IMR-90 (cell line): ENCODE measurements around the gene ARMC3. TPM values are rescaled to one million over a fixed set of nuclear protein-coding genes. Genes with fewer than 3 reads are reported as not detected.

ENCODE experiments used
- ATAC-seq: fragments of 200-7000 bp; cut with Tn5 transposase; 2 replicates; pipeline ENCODE4 v1.9.1; 2020; ENCODE audit warnings: low read depth, mild to moderate bottlenecking, moderate library complexity
- BruUV-seq: library from RNA; stranded (reverse); fragments of 400-500 nt; replicated peaks from 2 replicates; lab custom pipeline; 2021; lab: Mats Ljungman, UMichigan
- CTCF ChIA-PET: fragments of 300-600 bp; formaldehyde crosslinking; extraction: SDS; loops from one replicate; lab custom pipeline; 2021; ENCODE audit warnings: antibody characterized with exemption; lab: Yijun Ruan, JAX
- POLR2A ChIA-PET: fragments of 300-600 bp; sonication (Branson Sonifier 250); formaldehyde crosslinking; loops from one replicate; lab custom pipeline; 2022; ENCODE audit warnings: antibody characterized with exemption; ENCODE audit not compliant: unreplicated experiment; lab: Charles Lee
- DNase-seq: peaks from one replicate; pipeline ENCODE4 v3.0.0; 2013
- H2AFZ ChIP-seq: replicated peaks from 2 replicates; pipeline ENCODE3; 2013; ENCODE audit warnings: low read length, mild to moderate bottlenecking; ENCODE audit not compliant: poor library complexity
- H2AK5ac ChIP-seq: 2 replicates; pipeline ENCODE4 v1.6.1; 2013; ENCODE audit warnings: low read depth, low read length, inconsistent platforms
- H2AK9ac ChIP-seq: replicated peaks from 2 replicates; pipeline ENCODE3; 2013; ENCODE audit warnings: mild to moderate bottlenecking, low read depth, low read length, moderate library complexity; ENCODE audit not compliant: poor library complexity
- H2BK120ac ChIP-seq: 2 replicates; pipeline ENCODE4 v1.6.1; 2013; ENCODE audit warnings: low read depth, low read length, inconsistent platforms
- H2BK15ac ChIP-seq: 3 replicates; pipeline ENCODE4 v1.6.1; 2013; ENCODE audit warnings: low read depth, low read length, inconsistent platforms
- H2BK20ac ChIP-seq: 2 replicates; pipeline ENCODE4 v1.6.1; 2013; ENCODE audit warnings: low read depth, mild to moderate bottlenecking, inconsistent platforms, low read length, moderate library complexity
- H2BK5ac ChIP-seq: 2 replicates; pipeline ENCODE4 v1.6.1; 2013; ENCODE audit warnings: mild to moderate bottlenecking, low read depth, low read length, inconsistent platforms; ENCODE audit not compliant: poor library complexity, severe bottlenecking
- H3K14ac ChIP-seq: replicated peaks from 2 replicates; pipeline ENCODE4 v1.6.1; 2013; ENCODE audit warnings: low read depth, low read length, inconsistent platforms
- H3K18ac ChIP-seq: 2 replicates; pipeline ENCODE4 v1.6.1; 2013; ENCODE audit warnings: low read depth, low read length, control low read depth
- H3K23ac ChIP-seq: 2 replicates; pipeline ENCODE4 v1.6.1; 2013; ENCODE audit warnings: low read depth, low read length, inconsistent platforms
- H3K27ac ChIP-seq: 2 replicates; pipeline ENCODE4 v1.5.1; 2013; ENCODE audit warnings: mild to moderate bottlenecking, control low read depth, low read length; ENCODE audit not compliant: insufficient read depth
- H3K27me3 ChIP-seq: 2 replicates; pipeline ENCODE4 v1.6.1; 2013; ENCODE audit warnings: low read length; ENCODE audit not compliant: control insufficient read depth, insufficient read depth
- H3K36me3 ChIP-seq: 2 replicates; pipeline ENCODE4 v1.6.1; 2013; ENCODE audit warnings: low read length, mixed read lengths; ENCODE audit not compliant: control insufficient read depth, insufficient read depth
- H3K4ac ChIP-seq: 2 replicates; pipeline ENCODE4 v1.6.1; 2013; ENCODE audit warnings: low read depth, low read length, inconsistent platforms
- H3K4me1 ChIP-seq: 2 replicates; pipeline ENCODE4 v1.6.1; 2013; ENCODE audit warnings: low read length, mixed read lengths; ENCODE audit not compliant: control insufficient read depth, insufficient read depth
- H3K4me2 ChIP-seq: 2 replicates; pipeline ENCODE4 v1.6.1; 2013; ENCODE audit warnings: low read depth, mild to moderate bottlenecking, control low read depth, low read length, moderate library complexity
- H3K4me3 ChIP-seq: 2 replicates; pipeline ENCODE4 v1.5.1; 2013; ENCODE audit warnings: low read depth, mild to moderate bottlenecking, control low read depth, low read length, moderate library complexity; ENCODE audit not compliant: insufficient read depth
- H3K56ac ChIP-seq: 2 replicates; pipeline ENCODE4 v1.6.1; 2013; ENCODE audit warnings: low read length, inconsistent platforms; ENCODE audit not compliant: insufficient read depth; ENCODE audit errors: extremely low read depth
- H3K79me1 ChIP-seq, 2 experiments: 2 replicates each; pipeline ENCODE4 v1.6.1; 2013; ENCODE audit warnings: low read length in 2 of 2, inconsistent platforms in 1 of 2, low read depth in 1 of 2
- H3K9ac ChIP-seq: 2 replicates; pipeline ENCODE4 v1.6.1; 2013; ENCODE audit warnings: low read depth, low read length, control low read depth
- H3K9me1 ChIP-seq: 2 replicates; pipeline ENCODE4 v1.6.1; 2013; ENCODE audit warnings: low read length, inconsistent platforms; ENCODE audit not compliant: insufficient read depth
- H3K9me3 ChIP-seq: 2 replicates; pipeline ENCODE4 v1.6.1; 2013; ENCODE audit warnings: low read length; ENCODE audit not compliant: control insufficient read depth, insufficient read depth
- H4K20me1 ChIP-seq: 2 replicates; pipeline ENCODE4 v1.6.1; 2013; ENCODE audit warnings: low read length, inconsistent platforms; ENCODE audit not compliant: insufficient read depth
- H4K5ac ChIP-seq: 2 replicates; pipeline ENCODE4 v1.6.1; 2013; ENCODE audit warnings: mild to moderate bottlenecking, low read depth, low read length, control low read depth
- H4K8ac ChIP-seq, 2 experiments: 2 replicates each; pipeline ENCODE4 v1.6.1; 2013; ENCODE audit warnings: low read depth in 2 of 2, low read length in 2 of 2, control low read depth in 1 of 2, inconsistent platforms in 1 of 2
- H4K91ac ChIP-seq: 2 replicates; pipeline ENCODE4 v1.6.1; 2013; ENCODE audit warnings: low read depth, low read length, inconsistent platforms; ENCODE audit not compliant: insufficient read depth
- BHLHE40 ChIP-seq: fragments of 150-350 bp; IDR thresholded peaks from 2 replicates; pipeline ENCODE4 v1.6.1; 2016; ENCODE audit warnings: mild to moderate bottlenecking, low read depth, low read length
- FOS ChIP-seq: fragments of 150-350 bp; IDR thresholded peaks from 2 replicates; pipeline ENCODE4 v1.6.1; 2016; ENCODE audit warnings: low read depth, low read length
- POLR2A ChIP-seq: IDR thresholded peaks from 2 replicates; pipeline ENCODE4 v1.6.1; 2012; ENCODE audit warnings: mild to moderate bottlenecking, low read depth, low read length
- WGBS, 2 experiments: methylation state at CpG; one replicate each; pipeline versions ENCODE4 v1.1.5 to v1.1.7; 2013; ENCODE audit warnings: missing lambda C conversion rate in 2 of 2; ENCODE audit not compliant: insufficient read length in 1 of 2; ENCODE audit errors: extremely low coverage in 2 of 2; 5-methylcytosine and 5-hydroxymethylcytosine counted together
- dilution Hi-C: fragments of 300-500 bp; cut with HindIII; formaldehyde crosslinking; loops from one replicate; pipeline ENCODE4 v1.14.3; 2018; ENCODE audit warnings: low sequenced_read_pairs; ENCODE audit not compliant: unreplicated experiment
- in situ Hi-C: fragments of 300-500 bp; cut with MboI; formaldehyde crosslinking; loops from 3 replicates; pipeline ENCODE4 v1.14.3; 2019; ENCODE audit warnings: low sequenced_read_pairs, inconsistent platforms, mixed read lengths
- intact Hi-C: fragments of 100-400 bp; cut with micrococcal nuclease; formaldehyde crosslinking; loops from 2 replicates; pipeline ENCODE4 v1.10.0; 2022
- polyA plus RNA-seq, 3 experiments: library from polyadenylated mRNA; depleted of rRNA; stranded (reverse); fragments of >200 nt; gene quantifications; 2 replicates each; pipeline ENCODE4 v1.2.3, GENCODE V29; 2012; ENCODE audit warnings: low replicate concordance in 1 of 3
- total RNA-seq: library from RNA; depleted of rRNA; stranded (reverse); fragments of >200 nt; gene quantifications from 2 replicates; pipeline ENCODE4 v1.2.3, GENCODE V29; 2012
- TF ChIP-seq, protein P1 (sequence below): fragments of 150-350 bp; IDR thresholded peaks from 2 replicates; pipeline ENCODE4 v1.6.1; 2017; ENCODE audit warnings: mild to moderate bottlenecking, antibody characterized with exemption, low read length, low read depth
- TF ChIP-seq, protein P2 (sequence below): conservative IDR thresholded peaks from 2 replicates; pipeline ENCODE4 v1.5.1; 2012; ENCODE audit warnings: mild to moderate bottlenecking, low read depth, low read length, improper control_type of control experiment

ARMC3 gene
- total and polyA plus RNA-seq, 2 of the 4 experiments (the other 2 are of a cell fraction): not detected

DNA sequence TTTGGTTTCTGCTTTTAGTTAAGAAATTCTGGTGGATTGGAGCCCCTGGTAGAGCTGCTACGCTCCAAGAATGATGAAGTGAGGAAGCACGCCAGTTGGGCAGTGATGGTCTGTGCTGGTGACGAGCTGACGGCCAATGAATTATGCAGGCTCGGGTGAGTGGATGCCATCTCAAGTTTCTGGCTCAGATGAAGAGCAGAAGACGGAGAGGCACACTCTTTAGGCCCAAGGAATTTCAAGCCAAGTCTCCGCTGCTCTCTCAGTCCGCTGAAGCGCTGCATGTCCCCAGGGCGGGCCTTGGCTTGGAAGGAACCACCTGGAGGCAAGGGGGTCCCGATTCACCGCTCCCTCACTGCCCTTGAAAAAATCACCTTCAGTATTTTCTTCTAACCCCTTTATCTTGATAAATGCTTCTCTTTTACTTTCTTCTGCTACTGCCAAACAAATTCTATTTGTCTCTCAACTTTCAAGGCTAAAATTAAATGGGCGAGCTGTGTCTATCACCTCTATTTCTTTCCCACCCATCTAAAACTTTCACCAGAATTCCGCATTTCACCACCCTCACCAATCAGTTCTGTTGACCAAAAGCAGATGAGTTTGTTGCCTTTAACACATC, 74.2 kb downstream of the ARMC3 start:
- Histone ChIP-seq H3K27me3 (peaks cover 5% of the 10 kb centered on the region; the same call in 1 of the 2 replicates), H2AFZ (peak overlapping the region; percentile 32), H3K4ac (no peak overlapping the region), H3K14ac (no peak overlapping the region), H3K27ac (no peak overlapping the region), H4K8ac (no peak overlapping the region), H4K91ac (no peak overlapping the region), H3K23ac (no peak overlapping the region), H3K4me2 (no peak overlapping the region), H4K20me1 (no peaks in the 10 kb centered on the region), H2BK15ac (no peak overlapping the region), H3K4me1 (no peaks in the 10 kb centered on the region), H2AK5ac (no peak overlapping the region), H4K5ac (no peak overlapping the region), H3K9ac (no peak overlapping the region), H3K36me3 (no peaks in the 10 kb centered on the region), H3K56ac (no peak overlapping the region), H2BK120ac (no peak overlapping the region), H3K18ac (no peak overlapping the region), H2AK9ac (no peak overlapping the region), H3K9me3 (no peaks in the 10 kb centered on the region), H3K79me1 (no peaks in the 10 kb centered on the region), H2BK20ac (no peak overlapping the region), H3K9me1 (no peaks in the 10 kb centered on the region), H3K4me3 (no peak overlapping the region), H2BK5ac (no peak overlapping the region)
- dilution Hi-C loops: no loop called here
- intact Hi-C loops: no loop called here
- WGBS, 2 experiments: 60% methylated on average over 1 of the region's 14 CpGs; no CpG with 5 or more reads in 1 of the 2 experiments
- POLR2A ChIA-PET: interaction anchor here (0.6 kb wide), 1 partner anchor 643 kb away, joined by 6 read pairs; no protein-coding TSS in a partner anchor
- DNase-seq (no peak), ATAC-seq (no peak)
- in situ Hi-C loops: no loop called here
- no TSS peak for BruUV-seq
- TF ChIP-seq BHLHE40 (no peak), POLR2A (no peak), FOS (no peak)
- TF ChIP-seq, protein P1, sequence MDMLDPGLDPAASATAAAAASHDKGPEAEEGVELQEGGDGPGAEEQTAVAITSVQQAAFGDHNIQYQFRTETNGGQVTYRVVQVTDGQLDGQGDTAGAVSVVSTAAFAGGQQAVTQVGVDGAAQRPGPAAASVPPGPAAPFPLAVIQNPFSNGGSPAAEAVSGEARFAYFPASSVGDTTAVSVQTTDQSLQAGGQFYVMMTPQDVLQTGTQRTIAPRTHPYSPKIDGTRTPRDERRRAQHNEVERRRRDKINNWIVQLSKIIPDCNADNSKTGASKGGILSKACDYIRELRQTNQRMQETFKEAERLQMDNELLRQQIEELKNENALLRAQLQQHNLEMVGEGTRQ: no peak
- TF ChIP-seq, protein P2, sequence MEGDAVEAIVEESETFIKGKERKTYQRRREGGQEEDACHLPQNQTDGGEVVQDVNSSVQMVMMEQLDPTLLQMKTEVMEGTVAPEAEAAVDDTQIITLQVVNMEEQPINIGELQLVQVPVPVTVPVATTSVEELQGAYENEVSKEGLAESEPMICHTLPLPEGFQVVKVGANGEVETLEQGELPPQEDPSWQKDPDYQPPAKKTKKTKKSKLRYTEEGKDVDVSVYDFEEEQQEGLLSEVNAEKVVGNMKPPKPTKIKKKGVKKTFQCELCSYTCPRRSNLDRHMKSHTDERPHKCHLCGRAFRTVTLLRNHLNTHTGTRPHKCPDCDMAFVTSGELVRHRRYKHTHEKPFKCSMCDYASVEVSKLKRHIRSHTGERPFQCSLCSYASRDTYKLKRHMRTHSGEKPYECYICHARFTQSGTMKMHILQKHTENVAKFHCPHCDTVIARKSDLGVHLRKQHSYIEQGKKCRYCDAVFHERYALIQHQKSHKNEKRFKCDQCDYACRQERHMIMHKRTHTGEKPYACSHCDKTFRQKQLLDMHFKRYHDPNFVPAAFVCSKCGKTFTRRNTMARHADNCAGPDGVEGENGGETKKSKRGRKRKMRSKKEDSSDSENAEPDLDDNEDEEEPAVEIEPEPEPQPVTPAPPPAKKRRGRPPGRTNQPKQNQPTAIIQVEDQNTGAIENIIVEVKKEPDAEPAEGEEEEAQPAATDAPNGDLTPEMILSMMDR: no peak
- CTCF ChIA-PET: no interaction called here
